ENCODE data around the gene ZNF675. TPM values are rescaled to one million over a fixed set of nuclear protein-coding genes. Genes with fewer than 3 reads are reported as not detected.

The ZNF675 gene
- total RNA-seq, 1 experiment from 2014 or later: 19.4 TPM

Other genes starting within 250 kb of the ZNF675 start
- 2.5 and 2.6 TPM in 2 replicates for gene ZNF681, start 71.7 kb upstream of the ZNF675 start, total RNA-seq (2014; rRNA removed)
- 12.7 and 12.8 TPM in 2 replicates for gene ZNF726, start 227.7 kb upstream of the ZNF675 start, total RNA-seq (2014; rRNA removed)